ENCODE data around the gene RGS12. TPM values are rescaled to one million over a fixed set of nuclear protein-coding genes. Genes with fewer than 3 reads are reported as not detected.

RGS12 gene
- total and polyA plus RNA-seq, 2 experiments from 2014 or later = 9.3 to 13.2 TPM

DNA sequence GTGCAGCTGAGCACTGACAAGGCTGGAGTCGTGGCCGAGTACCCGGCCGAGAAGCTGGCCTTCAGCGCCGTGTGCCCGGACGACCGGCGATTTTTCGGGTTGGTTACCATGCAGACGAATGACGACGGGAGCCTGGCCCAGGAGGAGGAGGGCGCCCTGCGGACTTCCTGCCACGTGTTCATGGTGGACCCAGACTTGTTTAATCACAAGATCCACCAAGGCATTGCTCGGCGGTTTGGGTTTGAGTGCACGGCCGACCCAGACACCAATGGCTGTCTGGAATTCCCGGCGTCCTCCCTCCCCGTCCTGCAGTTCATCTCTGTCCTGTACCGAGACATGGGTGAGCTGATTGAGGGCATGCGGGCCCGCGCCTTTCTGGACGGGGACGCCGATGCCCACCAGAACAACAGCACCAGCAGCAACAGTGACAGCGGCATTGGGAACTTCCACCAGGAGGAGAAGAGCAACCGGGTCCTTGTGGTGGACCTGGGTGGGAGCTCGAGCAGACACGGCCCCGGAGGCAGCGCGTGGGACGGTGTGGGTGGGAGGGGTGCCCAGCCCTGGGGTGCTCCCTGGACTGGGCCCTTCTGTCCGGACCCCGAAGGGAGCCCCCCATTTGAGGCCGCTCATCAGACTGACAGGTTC is 24.3 kb downstream of the RGS12 start:
- no peaks in the 10 kb centered on the region for H3K9me3 ChIP-seq (ENCODE audit: low read depth)
- no peaks in the 10 kb centered on the region for H3K79me2 ChIP-seq (ENCODE audit: insufficient read depth)
- no peak overlapping the region for H3K27ac ChIP-seq
- H3F3A ChIP-seq (ENCODE audit: insufficient read depth) = no peaks in the 10 kb centered on the region
- H3K4me2 ChIP-seq (ENCODE audit: unreplicated experiment) = no peak overlapping the region
- no peak overlapping the region for H2AFZ ChIP-seq
- peaks cover 9% of the 10 kb centered on the region for H3K4me1 ChIP-seq (ENCODE audit: insufficient read depth)
- H3K4me3 ChIP-seq = no peak overlapping the region
- H3K9ac ChIP-seq = no peak overlapping the region
- WGBS, 2 experiments (ENCODE audit: low coverage in 1 of 2, low lambda C conversion rate in 2 of 2, missing lambda C conversion rate in 2 of 2) = 97 to 98% methylated on average over 40 to 42 of the region's 42 CpGs
- H3K36me3 ChIP-seq (ENCODE audit: low read depth) = no peaks in the 10 kb centered on the region; the same call in 1 of the 2 replicates
- H3K9me2 ChIP-seq (ENCODE audit: insufficient read depth) = no peaks in the 10 kb centered on the region
- DNase-seq = no peak
- TF ChIP-seq EZH2 (IDR thresholded peaks at IDR 0.05; ENCODE audit: insufficient read depth, poor library complexity, severe bottlenecking) (no peak), EZH2phosphoT487 (IDR thresholded peaks at IDR 0.05; ENCODE audit: insufficient read depth, low read depth) (no peak)
- H4K20me1 ChIP-seq (ENCODE audit: insufficient read depth) = no peaks in the 10 kb centered on the region
- in situ Hi-C loops (cut with MboI) = no loop called here
- no peaks in the 10 kb centered on the region for H3K27me3 ChIP-seq (replicated peaks; ENCODE audit: insufficient read depth)

DNA sequence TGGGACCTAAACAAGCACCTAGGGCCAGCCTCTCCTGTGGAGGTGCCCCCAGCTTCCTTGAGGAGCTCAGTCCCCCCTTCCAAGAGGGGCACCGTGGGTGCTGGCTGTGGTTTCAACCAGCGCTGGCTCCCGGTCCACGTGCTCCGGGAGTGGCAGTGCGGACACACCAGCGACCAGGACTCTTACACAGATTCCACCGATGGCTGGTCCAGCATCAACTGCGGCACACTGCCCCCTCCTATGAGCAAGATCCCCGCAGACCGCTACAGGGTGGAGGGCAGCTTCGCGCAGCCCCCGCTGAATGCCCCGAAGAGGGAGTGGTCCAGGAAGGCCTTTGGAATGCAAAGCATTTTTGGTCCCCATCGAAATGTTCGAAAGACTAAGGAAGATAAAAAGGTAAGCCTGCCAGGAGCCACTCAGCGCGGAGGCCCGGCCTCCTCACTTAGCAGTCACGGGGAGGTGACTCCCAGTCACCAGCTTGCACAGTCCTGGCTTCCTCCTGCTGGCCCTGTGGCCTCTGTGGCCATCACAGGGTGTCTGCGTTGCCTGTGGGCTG is 24.9 kb downstream of the RGS12 start:
- Histone ChIP-seq H3F3A (ENCODE audit: insufficient read depth) (no peaks in the 10 kb centered on the region), H3K79me2 (ENCODE audit: insufficient read depth) (0 out of 2 replicates have a peak, but pooled peaks cover 2% of the 10 kb centered on the region), H3K4me2 (ENCODE audit: unreplicated experiment) (no peak overlapping the region), H3K9me3 (ENCODE audit: low read depth) (no peaks in the 10 kb centered on the region), H3K4me3 (no peak overlapping the region), H3K36me3 (ENCODE audit: low read depth) (no peaks in the 10 kb centered on the region; the same call in 1 of the 2 replicates), H3K27ac (no peak overlapping the region), H3K27me3 (replicated peaks; ENCODE audit: insufficient read depth) (no peaks in the 10 kb centered on the region), H2AFZ (no peak overlapping the region), H3K4me1 (ENCODE audit: insufficient read depth) (peaks cover 10% of the 10 kb centered on the region), H3K9me2 (ENCODE audit: insufficient read depth) (no peaks in the 10 kb centered on the region), H4K20me1 (ENCODE audit: insufficient read depth) (no peaks in the 10 kb centered on the region), H3K9ac (no peak overlapping the region)
- TF ChIP-seq EZH2 (IDR thresholded peaks at IDR 0.05; ENCODE audit: insufficient read depth, poor library complexity, severe bottlenecking) (no peak), EZH2phosphoT487 (IDR thresholded peaks at IDR 0.05; ENCODE audit: insufficient read depth, low read depth) (no peak)
- in situ Hi-C loops (cut with MboI) = no loop called here
- WGBS, 2 experiments (ENCODE audit: low coverage in 1 of 2, low lambda C conversion rate in 2 of 2, missing lambda C conversion rate in 2 of 2) = 96% methylated on average over 21 to 22 of the region's 22 CpGs
- DNase-seq = no peak

DNA sequence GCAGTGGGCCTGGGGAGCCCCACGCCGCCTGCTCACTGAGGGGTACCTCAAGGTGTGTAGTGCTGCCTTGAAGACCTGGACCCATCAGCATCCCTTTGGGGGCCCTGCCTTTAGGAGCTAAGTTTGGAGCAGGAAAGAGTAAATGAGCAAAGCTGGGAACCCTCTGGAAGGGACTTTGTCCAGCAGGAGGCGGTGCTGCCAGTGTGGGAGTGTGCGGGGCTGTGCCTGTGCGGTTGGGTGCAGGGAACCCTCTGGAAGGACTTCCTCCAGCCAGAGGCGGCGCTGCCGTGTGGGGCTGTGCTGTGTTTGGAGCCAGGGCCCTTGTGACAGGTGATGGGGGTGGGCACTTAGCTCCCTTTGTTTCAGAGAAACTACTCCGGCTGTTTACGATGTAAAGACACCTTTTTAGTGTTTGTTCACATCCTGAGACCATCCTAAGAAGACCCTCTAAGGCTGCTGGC is 25.8 kb downstream of the RGS12 start:
- DNase-seq = no peak
- no peaks in the 10 kb centered on the region for H3F3A ChIP-seq (ENCODE audit: insufficient read depth)
- no peaks in the 10 kb centered on the region for H3K9me2 ChIP-seq (ENCODE audit: insufficient read depth)
- H3K79me2 ChIP-seq (ENCODE audit: insufficient read depth) = 0 out of 2 replicates have a peak, but pooled peaks cover 8% of the 10 kb centered on the region
- 97 to 99% methylated on average over 10 of the region's 10 CpGs for WGBS, 2 experiments (ENCODE audit: low coverage in 1 of 2, low lambda C conversion rate in 2 of 2, missing lambda C conversion rate in 2 of 2)
- no peaks in the 10 kb centered on the region; the same call in 1 of the 2 replicates for H3K36me3 ChIP-seq (ENCODE audit: low read depth)
- H3K27ac ChIP-seq = no peak overlapping the region
- in situ Hi-C loops (cut with MboI) = no loop called here
- H3K27me3 ChIP-seq (replicated peaks; ENCODE audit: insufficient read depth) = no peaks in the 10 kb centered on the region
- H2AFZ ChIP-seq = no peak overlapping the region
- no peaks in the 10 kb centered on the region for H3K9me3 ChIP-seq (ENCODE audit: low read depth)
- H3K4me2 ChIP-seq (ENCODE audit: unreplicated experiment) = no peak overlapping the region
- H3K9ac ChIP-seq = no peak overlapping the region
- no peaks in the 10 kb centered on the region for H4K20me1 ChIP-seq (ENCODE audit: insufficient read depth)
- H3K4me1 ChIP-seq (ENCODE audit: insufficient read depth) = peaks cover 10% of the 10 kb centered on the region
- H3K4me3 ChIP-seq = no peak overlapping the region
- no peak for TF ChIP-seq EZH2phosphoT487 (IDR thresholded peaks at IDR 0.05; ENCODE audit: insufficient read depth, low read depth)
- no peak for TF ChIP-seq EZH2 (IDR thresholded peaks at IDR 0.05; ENCODE audit: insufficient read depth, poor library complexity, severe bottlenecking)

DNA sequence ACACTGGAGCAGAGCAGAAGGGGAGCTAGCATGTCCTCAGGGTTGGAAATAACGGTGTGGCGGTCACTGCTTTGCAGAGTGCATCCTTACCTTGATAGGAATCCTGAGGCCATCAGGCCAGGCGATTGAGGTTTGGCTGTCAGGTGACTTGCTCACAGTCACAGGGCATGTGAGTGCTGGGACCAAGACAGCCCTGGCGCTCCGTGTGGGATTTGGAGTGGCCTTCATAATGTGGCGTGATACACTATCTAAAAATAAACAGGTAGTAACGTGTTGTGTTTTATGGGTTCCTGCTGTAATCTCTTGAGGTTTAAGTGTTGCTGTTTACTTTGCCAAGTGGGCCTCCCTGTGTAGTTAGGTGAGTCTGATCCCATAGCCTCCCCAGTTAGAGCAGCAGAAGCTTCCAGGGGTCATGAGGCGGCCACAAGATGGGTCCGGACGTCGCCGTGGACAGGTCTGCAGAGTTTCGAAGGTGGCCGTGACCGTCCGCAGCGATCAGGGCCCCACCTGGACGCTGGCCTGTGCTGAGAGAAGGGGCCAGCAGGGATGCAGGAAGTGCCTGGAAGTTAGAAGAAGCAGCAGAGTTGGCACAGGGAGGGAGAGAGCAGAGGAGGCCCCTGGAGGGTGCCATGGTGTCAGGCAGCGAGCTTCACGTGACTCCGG is 27.7 kb downstream of the RGS12 start:
- TF ChIP-seq EZH2 (IDR thresholded peaks at IDR 0.05; ENCODE audit: insufficient read depth, poor library complexity, severe bottlenecking) (no peak), EZH2phosphoT487 (IDR thresholded peaks at IDR 0.05; ENCODE audit: insufficient read depth, low read depth) (no peak)
- no peaks in the 10 kb centered on the region for H4K20me1 ChIP-seq (ENCODE audit: insufficient read depth)
- H3K4me1 ChIP-seq (ENCODE audit: insufficient read depth) = peaks cover 10% of the 10 kb centered on the region
- in situ Hi-C loops (cut with MboI) = no loop called here
- H3K4me3 ChIP-seq = no peak overlapping the region
- H3K9me3 ChIP-seq (ENCODE audit: low read depth) = no peaks in the 10 kb centered on the region
- no peak overlapping the region for H3K9ac ChIP-seq
- H3K9me2 ChIP-seq (ENCODE audit: insufficient read depth) = no peaks in the 10 kb centered on the region
- no peak overlapping the region for H3K4me2 ChIP-seq (ENCODE audit: unreplicated experiment)
- H3K27me3 ChIP-seq (replicated peaks; ENCODE audit: insufficient read depth) = no peaks in the 10 kb centered on the region
- H2AFZ ChIP-seq = no peak overlapping the region
- no peaks in the 10 kb centered on the region for H3F3A ChIP-seq (ENCODE audit: insufficient read depth)
- H3K79me2 ChIP-seq (ENCODE audit: insufficient read depth) = peaks cover 18% of the 10 kb centered on the region; the same call in 1 of the 2 replicates
- no peak for DNase-seq
- WGBS, 2 experiments (ENCODE audit: low coverage in 1 of 2, low lambda C conversion rate in 2 of 2, missing lambda C conversion rate in 2 of 2) = 96 to 98% methylated on average over 21 of the region's 21 CpGs
- H3K36me3 ChIP-seq (ENCODE audit: low read depth) = no peaks in the 10 kb centered on the region; the same call in 1 of the 2 replicates
- H3K27ac ChIP-seq = no peak overlapping the region

Data from GM23248 (cell line).